Measurements from ENCODE around the gene MMAB. TPM values are rescaled to one million over a fixed set of nuclear protein-coding genes. Genes with fewer than 3 reads are reported as not detected.

Gene MMAB
- total and polyA plus RNA-seq, 2 donors (not counting 1 experiment from before 2014, with no cell fraction given): 36.8 to 56.1 TPM

GRCh38 chr12:109547286-109547685, 26.0 kb downstream of the MMAB start:
- Histone ChIP-seq H2AFZ (ENCODE audit: low read length) (no peak overlapping the region), H4K20me1 (ENCODE audit: control insufficient read depth, extremely low read depth, insufficient read depth, low read length) (no peaks in the 10 kb centered on the region), H3K4me3 (replicated peaks in 1 of 4; ENCODE audit: control extremely low read depth in 1 of 4, insufficient read depth in 1 of 4, low read depth in 3 of 4, low read length in 4 of 4) (no peak overlapping the region), H3K9ac (ENCODE audit: insufficient read depth, low read length) (no peak overlapping the region), H3K4me2 (ENCODE audit: extremely low read depth, insufficient read depth, low read length) (no peak overlapping the region), H3K79me2 (ENCODE audit: control insufficient read depth, insufficient read depth, low read length) (no peaks in the 10 kb centered on the region), H3K27ac (ENCODE audit: insufficient read depth, low read length) (no peak overlapping the region), H3K4me1 (ENCODE audit: control insufficient read depth, extremely low read depth, insufficient read depth, low read length) (peaks cover 3% of the 10 kb centered on the region), H3K9me3 (ENCODE audit: control insufficient read depth, insufficient read depth, low read depth, low read length) (no peaks in the 10 kb centered on the region), H3K27me3 (ENCODE audit: control insufficient read depth, insufficient read depth, low read length) (peaks cover 29% of the 10 kb centered on the region), H3K36me3 (ENCODE audit: control insufficient read depth, insufficient read depth, low read length) (no peaks in the 10 kb centered on the region)
- DNase-seq (ENCODE audit: low read depth in 2 of 2): no peak
- TF ChIP-seq EZH2 (IDR thresholded peaks at IDR 0.05; ENCODE audit: low read length, missing control alignments) (no peak), CTCF (conservative IDR thresholded peaks at IDR 0.05 in 1 of 2, IDR thresholded peaks at IDR 0.05 in 1 of 2; ENCODE audit: low read depth in 1 of 2, low read length in 2 of 2) (no peak)

- peaks cover 19% of the 10 kb centered on the region for H3K27me3 ChIP-seq (ENCODE audit: control insufficient read depth, insufficient read depth, low read length)
- no peak overlapping the region for H3K9ac ChIP-seq (ENCODE audit: insufficient read depth, low read length)
- TF ChIP-seq EZH2 (IDR thresholded peaks at IDR 0.05; ENCODE audit: low read length, missing control alignments) (no peak), CTCF (conservative IDR thresholded peaks at IDR 0.05 in 1 of 2, IDR thresholded peaks at IDR 0.05 in 1 of 2; ENCODE audit: low read depth in 1 of 2, low read length in 2 of 2) (no peak)
- H3K79me2 ChIP-seq (ENCODE audit: control insufficient read depth, insufficient read depth, low read length): no peaks in the 10 kb centered on the region
- no peaks in the 10 kb centered on the region for H4K20me1 ChIP-seq (ENCODE audit: control insufficient read depth, extremely low read depth, insufficient read depth, low read length)
- H3K27ac ChIP-seq (ENCODE audit: insufficient read depth, low read length): no peak overlapping the region
- H3K9me3 ChIP-seq (ENCODE audit: control insufficient read depth, insufficient read depth, low read depth, low read length): no peaks in the 10 kb centered on the region
- H3K36me3 ChIP-seq (ENCODE audit: control insufficient read depth, insufficient read depth, low read length): no peaks in the 10 kb centered on the region
- H2AFZ ChIP-seq (ENCODE audit: low read length): no peak overlapping the region
- DNase-seq (ENCODE audit: low read depth in 2 of 2): no peak
- no peak overlapping the region for H3K4me3 ChIP-seq (replicated peaks in 1 of 4; ENCODE audit: control extremely low read depth in 1 of 4, insufficient read depth in 1 of 4, low read depth in 3 of 4, low read length in 4 of 4)
- H3K4me1 ChIP-seq (ENCODE audit: control insufficient read depth, extremely low read depth, insufficient read depth, low read length): peaks cover 8% of the 10 kb centered on the region
- no peak overlapping the region for H3K4me2 ChIP-seq (ENCODE audit: extremely low read depth, insufficient read depth, low read length)
Measured at GRCh38 chr12:109545826-109546225, 27.5 kb downstream of the MMAB start.

- H2AFZ ChIP-seq (ENCODE audit: low read length): no peak overlapping the region
- peaks cover 8% of the 10 kb centered on the region for H3K4me1 ChIP-seq (ENCODE audit: control insufficient read depth, extremely low read depth, insufficient read depth, low read length)
- no peaks in the 10 kb centered on the region for H4K20me1 ChIP-seq (ENCODE audit: control insufficient read depth, extremely low read depth, insufficient read depth, low read length)
- no peak overlapping the region for H3K4me2 ChIP-seq (ENCODE audit: extremely low read depth, insufficient read depth, low read length)
- no peak overlapping the region for H3K27ac ChIP-seq (ENCODE audit: insufficient read depth, low read length)
- no peaks in the 10 kb centered on the region for H3K36me3 ChIP-seq (ENCODE audit: control insufficient read depth, insufficient read depth, low read length)
- no peak overlapping the region for H3K4me3 ChIP-seq (replicated peaks in 1 of 4; ENCODE audit: control extremely low read depth in 1 of 4, insufficient read depth in 1 of 4, low read depth in 3 of 4, low read length in 4 of 4)
- no peaks in the 10 kb centered on the region for H3K9me3 ChIP-seq (ENCODE audit: control insufficient read depth, insufficient read depth, low read depth, low read length)
- TF ChIP-seq CTCF (conservative IDR thresholded peaks at IDR 0.05 in 1 of 2, IDR thresholded peaks at IDR 0.05 in 1 of 2; ENCODE audit: low read depth in 1 of 2, low read length in 2 of 2) (no peak), EZH2 (IDR thresholded peaks at IDR 0.05; ENCODE audit: low read length, missing control alignments) (no peak)
- no peak overlapping the region for H3K9ac ChIP-seq (ENCODE audit: insufficient read depth, low read length)
- H3K79me2 ChIP-seq (ENCODE audit: control insufficient read depth, insufficient read depth, low read length): no peaks in the 10 kb centered on the region
- peaks cover 15% of the 10 kb centered on the region for H3K27me3 ChIP-seq (ENCODE audit: control insufficient read depth, insufficient read depth, low read length)
- DNase-seq (ENCODE audit: low read depth in 2 of 2): peak; percentile 31 to 36
Measured at GRCh38 chr12:109544955-109545531, 28.3 kb downstream of the MMAB start.

Measured in fibroblast of lung (primary cell).